Parathyroid adenoma (tissue), 2 donors: ENCODE measurements around the gene ARFIP1.
"Not testable (repeated sequence)": the region's sequence is repeated elsewhere in the genome, so short reads cannot be mapped to it uniquely, and the experiment has no call there.

Experiments
- H2AFZ ChIP-seq: fragments of 300-600 bp; sonication (generic); one replicate; pipeline ENCODE4 v1.7.0; 2017; ENCODE audit warnings: antibody characterized with exemption, mild to moderate bottlenecking
- H3K27ac ChIP-seq: fragments of 300-600 bp; sonication (generic); one replicate; pipeline ENCODE4 v1.7.0; 2017
- H3K27me3 ChIP-seq: fragments of 300-600 bp; sonication (generic); one replicate; pipeline ENCODE4 v1.7.0; 2017; ENCODE audit warnings: low read length; ENCODE audit not compliant: control insufficient read depth, insufficient read depth
- H3K36me3 ChIP-seq: fragments of 300-600 bp; sonication (generic); one replicate; pipeline ENCODE4 v1.7.0; 2017; ENCODE audit warnings: low read length; ENCODE audit not compliant: control insufficient read depth, insufficient read depth
- H3K4me1 ChIP-seq: fragments of 300-600 bp; sonication (generic); one replicate; pipeline ENCODE4 v1.7.0; 2017; ENCODE audit warnings: control low read depth
- H3K4me2 ChIP-seq: fragments of 300-600 bp; sonication (generic); one replicate; pipeline ENCODE4 v1.7.0; 2017; ENCODE audit warnings: low read length
- H3K4me3 ChIP-seq: fragments of 300-600 bp; sonication (generic); one replicate; pipeline ENCODE4 v1.7.0; 2017; ENCODE audit warnings: low read depth, low read length
- H3K79me2 ChIP-seq: fragments of 300-600 bp; sonication (generic); one replicate; pipeline ENCODE4 v1.7.0; 2017; ENCODE audit warnings: control low read depth
- H3K9ac ChIP-seq: fragments of 300-600 bp; sonication (generic); one replicate; pipeline ENCODE4 v1.7.0; 2017; ENCODE audit warnings: mild to moderate bottlenecking
- H3K9me3 ChIP-seq: fragments of 300-600 bp; sonication (generic); one replicate; pipeline ENCODE4 v1.7.0; 2017; ENCODE audit warnings: low read length; ENCODE audit not compliant: control insufficient read depth
- CTCF ChIP-seq: fragments of 300-600 bp; sonication (generic); IDR thresholded peaks from one replicate; pipeline ENCODE4 v1.7.0; 2017; ENCODE audit warnings: antibody characterized with exemption, mild to moderate bottlenecking
- donor health status: primary hyperparathyroidism.

Gene ARFIP1

GRCh38 chr4:152828122-152828521 lies 48.4 kb downstream of the ARFIP1 start:
- no peak overlapping the region for H3K9ac ChIP-seq
- no peak overlapping the region for H3K27ac ChIP-seq
- H3K4me1 ChIP-seq = no peaks in the 10 kb centered on the region
- H3K4me3 ChIP-seq = no peak overlapping the region
- no peaks in the 10 kb centered on the region for H3K36me3 ChIP-seq
- no peaks in the 10 kb centered on the region for H3K27me3 ChIP-seq
- TF ChIP-seq CTCF = no peak
- no peak overlapping the region for H3K4me2 ChIP-seq
- H2AFZ ChIP-seq = no peak overlapping the region
- no peaks in the 10 kb centered on the region for H3K9me3 ChIP-seq
- no peaks in the 10 kb centered on the region for H3K79me2 ChIP-seq

- no peaks in the 10 kb centered on the region for H3K4me1 ChIP-seq
- H3K79me2 ChIP-seq = peaks cover 3% of the 10 kb centered on the region
- no peak overlapping the region for H3K4me2 ChIP-seq
- H3K27ac ChIP-seq = no peak overlapping the region
- no peaks in the 10 kb centered on the region for H3K9me3 ChIP-seq
- H3K36me3 ChIP-seq = no peaks in the 10 kb centered on the region
- no peaks in the 10 kb centered on the region for H3K27me3 ChIP-seq
- H3K4me3 ChIP-seq = no peak overlapping the region
- H2AFZ ChIP-seq = no peak overlapping the region
- no peak overlapping the region for H3K9ac ChIP-seq
- no peak for TF ChIP-seq CTCF
Observed at GRCh38 chr4:152831416-152831815, 51.7 kb downstream of the ARFIP1 start.

- H3K4me3 ChIP-seq = no peak overlapping the region
- no peak overlapping the region for H2AFZ ChIP-seq
- no peaks in the 10 kb centered on the region for H3K9me3 ChIP-seq
- H3K9ac ChIP-seq = no peak overlapping the region
- H3K4me2 ChIP-seq = no peak overlapping the region
- no peaks in the 10 kb centered on the region for H3K27me3 ChIP-seq
- H3K36me3 ChIP-seq = no peaks in the 10 kb centered on the region
- H3K27ac ChIP-seq = no peak overlapping the region
- H3K79me2 ChIP-seq = peaks cover 3% of the 10 kb centered on the region
- TF ChIP-seq CTCF = no peak
- no peaks in the 10 kb centered on the region for H3K4me1 ChIP-seq
Observed at GRCh38 chr4:152836936-152837335, 57.2 kb downstream of the ARFIP1 start.

- H2AFZ ChIP-seq, H3K4me1 ChIP-seq, H3K4me3 ChIP-seq, H3K36me3 ChIP-seq, H3K27me3 ChIP-seq, H3K4me2 ChIP-seq, H3K9me3 ChIP-seq, H3K79me2 ChIP-seq, H3K9ac ChIP-seq, H3K27ac ChIP-seq: not testable (repeated sequence)
Observed at GRCh38 chr4:152839729-152840128, 60.0 kb downstream of the ARFIP1 start.

- H3K4me2 ChIP-seq = no peak overlapping the region
- no peaks in the 10 kb centered on the region for H3K36me3 ChIP-seq
- no peak overlapping the region for H2AFZ ChIP-seq
- no peaks in the 10 kb centered on the region for H3K79me2 ChIP-seq
- H3K9ac ChIP-seq = no peak overlapping the region
- no peaks in the 10 kb centered on the region for H3K4me1 ChIP-seq
- TF ChIP-seq CTCF = no peak
- H3K4me3 ChIP-seq = no peak overlapping the region
- H3K9me3 ChIP-seq = no peaks in the 10 kb centered on the region
- H3K27ac ChIP-seq = no peak overlapping the region
- no peaks in the 10 kb centered on the region for H3K27me3 ChIP-seq
Observed at GRCh38 chr4:152843481-152844090, 63.8 kb downstream of the ARFIP1 start.
